RKO (cell line): ENCODE data around the gene KMT5B.

Experiments used
- DNase-seq: peaks from one replicate; pipeline ENCODE4 v3.0.0-alpha.2; 2016; ENCODE audit warnings: low spot score

The KMT5B gene

GRCh38 chr11:68215524-68216170 is 2.6 kb upstream of the KMT5B start:
- no peak for DNase-seq

GRCh38 chr11:68215087-68215445 is 2.0 kb upstream of the KMT5B start:
- no peak for DNase-seq

- no peak for DNase-seq
Observed at GRCh38 chr11:68214173-68215086, 1.3 kb upstream of the KMT5B start.

- DNase-seq: peak; percentile 87
Observed at GRCh38 chr11:68213555-68214172, 568 bp upstream of the KMT5B start.

GRCh38 chr11:68212421-68213134 is 518 bp downstream of the KMT5B start:
- peak; percentile 81 for DNase-seq

- no peak for DNase-seq
Observed at GRCh38 chr11:68211546-68211945, 1.6 kb downstream of the KMT5B start.

GRCh38 chr11:68206211-68206610 is 6.9 kb downstream of the KMT5B start:
- DNase-seq: peak; percentile 81

GRCh38 chr11:68204402-68204801 is 8.7 kb downstream of the KMT5B start:
- DNase-seq: no peak

- DNase-seq: no peak
Observed at GRCh38 chr11:68202165-68202564, 10.9 kb downstream of the KMT5B start.

- DNase-seq: no peak
Observed at GRCh38 chr11:68201492-68201891, 11.6 kb downstream of the KMT5B start.

GRCh38 chr11:68200639-68201038 is 12.5 kb downstream of the KMT5B start:
- DNase-seq: no peak

GRCh38 chr11:68199295-68199987 is 13.7 kb downstream of the KMT5B start:
- DNase-seq: no peak

- no peak for DNase-seq
Observed at GRCh38 chr11:68196219-68196618, 16.9 kb downstream of the KMT5B start.

GRCh38 chr11:68194675-68195294 is 18.3 kb downstream of the KMT5B start:
- DNase-seq: no peak

- no peak for DNase-seq
Observed at GRCh38 chr11:68193018-68193417, 20.1 kb downstream of the KMT5B start.

- no peak for DNase-seq
Observed at GRCh38 chr11:68191661-68192579, 21.2 kb downstream of the KMT5B start.

- no peak for DNase-seq
Observed at GRCh38 chr11:68189888-68190287, 23.2 kb downstream of the KMT5B start.

GRCh38 chr11:68189082-68189481 is 24.0 kb downstream of the KMT5B start:
- DNase-seq: no peak

GRCh38 chr11:68186061-68186460 is 27.0 kb downstream of the KMT5B start:
- no peak for DNase-seq
